Osteocyte (in vitro differentiated cells): ENCODE measurements around the gene BYSL. TPM values are rescaled to one million over a fixed set of nuclear protein-coding genes. Genes with fewer than 3 reads are reported as not detected.

Experiments used
- DNase-seq: peaks from one replicate; pipeline ENCODE4 v3.0.0; 2021; ENCODE audit warnings: mixed read lengths; ENCODE audit not compliant: unreplicated experiment; ENCODE audit errors: extremely low spot score
- H3K27ac Mint-ChIP-seq: one replicate; pipeline ENCODE4 v1.8.0; 2021; ENCODE audit warnings: mild to moderate bottlenecking, mixed read lengths; ENCODE audit not compliant: unreplicated experiment
- H3K27me3 Mint-ChIP-seq: one replicate; pipeline ENCODE4 v1.8.0; 2021; ENCODE audit warnings: mixed read lengths; ENCODE audit not compliant: unreplicated experiment
- H3K36me3 Mint-ChIP-seq: one replicate; pipeline ENCODE4 v1.8.0; 2021; ENCODE audit warnings: mixed read lengths; ENCODE audit not compliant: unreplicated experiment
- H3K4me1 Mint-ChIP-seq: one replicate; pipeline ENCODE4 v1.8.0; 2021; ENCODE audit warnings: mixed read lengths; ENCODE audit not compliant: unreplicated experiment
- H3K4me3 Mint-ChIP-seq: one replicate; pipeline ENCODE4 v1.8.0; 2021; ENCODE audit warnings: mild to moderate bottlenecking, moderate library complexity, mixed read lengths; ENCODE audit not compliant: unreplicated experiment
- H3K9me3 Mint-ChIP-seq: one replicate; pipeline ENCODE4 v1.8.0; 2021; ENCODE audit warnings: mixed read lengths; ENCODE audit not compliant: unreplicated experiment
- total RNA-seq: library from RNA; stranded (reverse); gene quantifications from 2 replicates; pipeline ENCODE4 v1.2.1, GENCODE V29; 2021
- TF ChIP-seq, protein P1 (sequence below): fragments of 200-600 bp; sonication (generic); IDR thresholded peaks from 2 replicates; pipeline ENCODE4 v1.5.0; 2021; ENCODE audit warnings: antibody characterized with exemption, mild to moderate bottlenecking, moderate library complexity

BYSL gene
- total RNA-seq, 1 donor from 2014 or later: 22.7 TPM

DNA sequence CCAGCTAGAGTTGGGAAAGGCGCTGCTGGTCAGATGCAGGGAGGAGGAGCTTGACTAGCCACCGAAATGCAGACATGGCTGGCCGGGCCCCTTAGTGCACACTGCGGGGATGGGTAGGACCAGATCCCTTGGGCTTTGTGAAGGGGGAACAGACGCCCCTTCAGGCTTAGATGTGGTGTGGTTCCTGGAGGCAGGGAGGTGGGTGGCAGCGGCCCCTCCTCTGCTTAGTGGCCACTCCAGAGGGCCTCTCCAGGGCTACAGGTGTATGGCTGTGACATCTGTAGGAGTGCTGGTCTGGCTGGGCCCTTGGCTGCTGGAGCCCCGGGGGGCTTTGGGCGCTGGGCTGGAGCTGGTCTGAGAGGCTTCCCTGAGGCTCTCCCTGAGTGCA is 14.4 kb downstream of the BYSL start:
- Mint-ChIP-seq H3K9me3 (no peaks in the 10 kb centered on the region), H3K4me3 (no peak overlapping the region), H3K27ac (no peak overlapping the region), H3K27me3 (no peaks in the 10 kb centered on the region), H3K36me3 (peaks cover 28% of the 10 kb centered on the region), H3K4me1 (peaks cover 31% of the 10 kb centered on the region)
- DNase-seq: no peak
- TF ChIP-seq, protein P1, sequence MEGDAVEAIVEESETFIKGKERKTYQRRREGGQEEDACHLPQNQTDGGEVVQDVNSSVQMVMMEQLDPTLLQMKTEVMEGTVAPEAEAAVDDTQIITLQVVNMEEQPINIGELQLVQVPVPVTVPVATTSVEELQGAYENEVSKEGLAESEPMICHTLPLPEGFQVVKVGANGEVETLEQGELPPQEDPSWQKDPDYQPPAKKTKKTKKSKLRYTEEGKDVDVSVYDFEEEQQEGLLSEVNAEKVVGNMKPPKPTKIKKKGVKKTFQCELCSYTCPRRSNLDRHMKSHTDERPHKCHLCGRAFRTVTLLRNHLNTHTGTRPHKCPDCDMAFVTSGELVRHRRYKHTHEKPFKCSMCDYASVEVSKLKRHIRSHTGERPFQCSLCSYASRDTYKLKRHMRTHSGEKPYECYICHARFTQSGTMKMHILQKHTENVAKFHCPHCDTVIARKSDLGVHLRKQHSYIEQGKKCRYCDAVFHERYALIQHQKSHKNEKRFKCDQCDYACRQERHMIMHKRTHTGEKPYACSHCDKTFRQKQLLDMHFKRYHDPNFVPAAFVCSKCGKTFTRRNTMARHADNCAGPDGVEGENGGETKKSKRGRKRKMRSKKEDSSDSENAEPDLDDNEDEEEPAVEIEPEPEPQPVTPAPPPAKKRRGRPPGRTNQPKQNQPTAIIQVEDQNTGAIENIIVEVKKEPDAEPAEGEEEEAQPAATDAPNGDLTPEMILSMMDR: no peak

DNA sequence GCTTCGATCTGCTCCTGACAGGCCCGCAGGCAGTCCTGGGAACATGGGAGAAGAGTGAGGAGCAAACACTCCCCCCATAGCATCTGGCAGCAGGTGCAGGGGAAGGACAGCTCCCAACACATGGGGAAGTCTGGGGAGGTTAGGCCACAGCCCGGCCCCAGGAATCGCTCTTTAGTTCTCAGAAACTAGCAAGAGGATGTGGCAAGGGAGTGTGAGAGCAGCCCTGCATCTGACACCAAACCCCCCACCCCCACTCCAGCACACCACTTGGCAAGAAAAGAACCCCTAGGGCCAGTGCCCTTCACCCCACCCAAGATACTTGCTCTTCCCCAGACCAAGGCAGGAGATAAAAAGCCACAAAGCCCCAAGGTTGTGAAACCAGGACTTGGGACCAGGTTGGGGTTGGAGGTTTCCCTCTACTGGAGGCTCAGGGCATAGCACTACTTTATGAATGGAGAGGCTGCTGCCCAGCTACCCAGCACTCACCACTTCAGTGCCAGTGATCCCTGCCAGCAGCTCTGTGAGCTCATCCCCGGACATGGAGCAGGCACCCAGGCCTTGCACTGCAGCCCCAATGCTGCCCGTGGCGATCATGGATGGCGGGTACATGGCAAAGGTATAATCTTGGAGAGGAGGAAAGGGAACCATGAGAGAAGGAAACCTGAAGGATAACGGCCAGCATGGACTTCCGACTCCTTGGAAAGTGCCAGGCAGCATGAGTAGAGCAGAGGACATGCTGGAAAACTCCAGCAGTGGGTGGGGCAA is 15.0 kb downstream of the BYSL start:
- DNase-seq: peak; percentile 85
- Mint-ChIP-seq H3K9me3 (no peaks in the 10 kb centered on the region), H3K27me3 (no peaks in the 10 kb centered on the region), H3K4me1 (peaks cover 31% of the 10 kb centered on the region), H3K27ac (peak overlapping the region; percentile 75), H3K4me3 (no peak overlapping the region), H3K36me3 (peaks cover 25% of the 10 kb centered on the region)
- TF ChIP-seq, protein P1: peak; percentile 76

DNA sequence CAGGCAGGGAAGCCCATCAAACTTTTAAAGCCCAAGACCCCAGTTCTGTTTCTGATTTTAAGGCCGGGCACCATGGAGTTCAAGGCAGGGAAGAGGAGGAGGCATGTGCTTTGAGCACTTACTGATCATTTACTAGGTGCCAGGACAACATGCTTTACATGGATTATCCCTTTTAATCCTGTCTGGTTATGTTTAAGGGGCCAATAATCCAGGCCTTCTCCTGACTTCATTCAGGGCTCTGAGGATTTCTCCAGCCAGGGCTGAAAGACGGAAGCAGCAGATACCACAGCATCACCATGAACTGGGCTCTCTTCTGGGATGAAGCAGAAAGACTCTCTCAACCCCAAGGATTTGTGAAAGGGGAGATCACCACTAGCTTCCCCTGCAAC is 16.2 kb downstream of the BYSL start:
- TF ChIP-seq, protein P1: no peak
- peaks cover 16% of the 10 kb centered on the region for H3K36me3 Mint-ChIP-seq
- no peaks in the 10 kb centered on the region for H3K27me3 Mint-ChIP-seq
- no peak overlapping the region for H3K4me3 Mint-ChIP-seq
- no peak for DNase-seq
- H3K9me3 Mint-ChIP-seq: no peaks in the 10 kb centered on the region
- H3K27ac Mint-ChIP-seq: peak overlapping the region; percentile 15
- H3K4me1 Mint-ChIP-seq: peaks cover 37% of the 10 kb centered on the region

DNA sequence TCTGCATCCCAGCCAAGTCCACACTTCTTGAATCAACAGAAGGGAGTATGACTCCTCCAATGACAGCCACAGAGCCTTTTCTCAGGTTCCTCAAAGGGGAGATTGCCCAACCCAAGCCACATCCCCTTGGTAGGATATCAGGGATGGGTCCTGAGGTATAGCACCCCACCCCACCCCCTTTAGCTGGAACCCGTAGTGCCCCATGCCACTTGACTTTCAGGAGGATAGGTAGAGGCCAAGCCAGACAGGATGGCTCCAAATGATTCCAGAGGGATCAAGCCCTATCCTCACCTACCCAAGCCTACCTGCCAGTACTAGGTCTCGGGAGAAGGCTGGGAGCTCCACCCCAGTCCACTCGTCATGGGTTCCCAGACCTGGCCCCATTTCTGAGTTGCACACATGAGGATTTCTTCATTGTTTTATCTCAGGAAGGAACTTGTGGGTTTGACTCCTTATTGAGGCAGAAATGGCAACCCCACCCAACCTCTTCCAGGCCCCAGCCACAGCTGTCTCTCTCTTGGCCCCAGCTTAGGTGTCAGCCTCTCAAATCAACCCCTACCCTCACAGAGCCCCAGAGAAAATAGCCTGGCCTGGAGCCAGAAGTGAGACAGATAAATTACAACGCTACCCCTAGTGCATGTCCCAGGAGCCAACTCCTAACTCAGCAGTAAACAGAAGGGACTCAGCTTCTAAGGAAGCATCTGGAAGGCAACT is 16.7 kb downstream of the BYSL start:
- Mint-ChIP-seq H3K36me3 (peaks cover 10% of the 10 kb centered on the region), H3K27ac (peak overlapping the region; percentile 34), H3K4me3 (no peak overlapping the region), H3K27me3 (no peaks in the 10 kb centered on the region), H3K9me3 (no peaks in the 10 kb centered on the region), H3K4me1 (peaks cover 37% of the 10 kb centered on the region)
- TF ChIP-seq, protein P1: no peak
- DNase-seq: no peak

DNA sequence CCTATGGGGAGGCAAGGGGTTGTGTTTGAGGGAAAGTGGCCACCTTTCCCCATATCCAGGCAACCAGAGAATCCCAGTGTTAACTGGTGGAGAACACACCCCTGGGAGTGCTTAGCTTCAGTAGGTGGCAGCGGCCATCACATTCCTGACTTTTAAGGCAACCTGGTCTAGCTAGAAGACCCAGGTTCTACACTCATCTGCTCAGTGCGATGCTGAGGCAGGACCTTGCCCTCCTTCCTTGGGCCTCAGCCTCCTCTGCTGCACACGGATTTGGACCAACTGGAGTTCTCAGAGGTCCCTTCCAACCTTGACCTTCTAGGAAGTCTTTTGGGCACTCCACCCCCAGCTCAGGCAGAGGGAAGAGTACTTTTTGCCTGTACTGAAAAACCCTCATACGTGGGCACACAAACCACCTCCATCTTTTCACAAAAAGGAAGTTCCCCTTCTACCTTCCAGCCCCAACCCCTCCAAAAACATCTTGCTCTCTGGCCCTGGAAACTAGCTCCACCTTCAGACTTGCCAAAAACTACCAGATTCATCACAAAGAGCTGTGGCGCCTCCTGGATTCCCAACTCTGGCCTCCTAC is 17.4 kb downstream of the BYSL start:
- H3K9me3 Mint-ChIP-seq: no peaks in the 10 kb centered on the region
- peaks cover 37% of the 10 kb centered on the region for H3K4me1 Mint-ChIP-seq
- TF ChIP-seq, protein P1: no peak
- H3K36me3 Mint-ChIP-seq: peaks cover 8% of the 10 kb centered on the region
- H3K4me3 Mint-ChIP-seq: no peak overlapping the region
- peak overlapping the region; percentile 51 for H3K27ac Mint-ChIP-seq
- no peaks in the 10 kb centered on the region for H3K27me3 Mint-ChIP-seq
- DNase-seq: no peak
